ENCODE data around the gene CCIN. TPM values are rescaled to one million over a fixed set of nuclear protein-coding genes. Genes with fewer than 3 reads are reported as not detected.

CCIN gene
- total RNA-seq, 1 experiment from 2014 or later = not detected

- intact Hi-C loops (cut with micrococcal nuclease; ENCODE audit: unreplicated experiment) = no loop called here
- no peaks in the 10 kb centered on the region for H3K36me3 ChIP-seq (ENCODE audit: low read depth)
- no peak overlapping the region for H3K4me3 ChIP-seq
- H3K27ac ChIP-seq = no peak overlapping the region
- no peak overlapping the region for H2AFZ ChIP-seq
- no peaks in the 10 kb centered on the region for H3K9me2 ChIP-seq (ENCODE audit: insufficient read depth)
- no TSS peak for BruUV-seq (replicated peaks)
- ChIA-PET POLR2A (ENCODE audit: unreplicated experiment) (no interaction called here), CTCF (no interaction called here)
- H4K20me1 ChIP-seq (ENCODE audit: insufficient read depth) = no peaks in the 10 kb centered on the region
- H3K27me3 ChIP-seq (ENCODE audit: insufficient read depth, low read depth) = no peaks in the 10 kb centered on the region
- DNase-seq = no peak
- peaks cover 9% of the 10 kb centered on the region for H3F3A ChIP-seq (ENCODE audit: insufficient read depth, low read depth)
- H3K79me2 ChIP-seq (ENCODE audit: low read depth) = no peaks in the 10 kb centered on the region
- TF ChIP-seq CTCF (conservative IDR thresholded peaks at IDR 0.05) = no peak
- no peak for TF ChIP-seq EZH2 (IDR thresholded peaks at IDR 0.05; ENCODE audit: low read depth)
- H3K4me1 ChIP-seq (replicated peaks; ENCODE audit: insufficient read depth) = peaks cover 13% of the 10 kb centered on the region
- no peaks in the 10 kb centered on the region; the same call in 1 of the 2 replicates for H3K9me3 ChIP-seq (ENCODE audit: insufficient read depth, low read depth)
- no peak overlapping the region for H3K4me2 ChIP-seq
These were observed 16.3 kb upstream of the CCIN start for GRCh38 chr9:36152741-36153438.

GRCh38 chr9:36153746-36154145, 15.4 kb upstream of the CCIN start:
- POLR2A ChIA-PET (ENCODE audit: unreplicated experiment) = no interaction called here

GRCh38 chr9:36154331-36154952, 14.7 kb upstream of the CCIN start:
- ChIA-PET CTCF (no interaction called here), POLR2A (ENCODE audit: unreplicated experiment) (no interaction called here)
- peaks cover 5% of the 10 kb centered on the region for H3K4me1 ChIP-seq (replicated peaks; ENCODE audit: insufficient read depth)
- BruUV-seq (replicated peaks) = no TSS peak
- H3K9me2 ChIP-seq (ENCODE audit: insufficient read depth) = no peaks in the 10 kb centered on the region
- H3K27me3 ChIP-seq (ENCODE audit: insufficient read depth, low read depth) = no peaks in the 10 kb centered on the region
- no peaks in the 10 kb centered on the region for H4K20me1 ChIP-seq (ENCODE audit: insufficient read depth)
- H3K36me3 ChIP-seq (ENCODE audit: low read depth) = no peaks in the 10 kb centered on the region
- intact Hi-C loops (cut with micrococcal nuclease; ENCODE audit: unreplicated experiment) = no loop called here
- H3F3A ChIP-seq (ENCODE audit: insufficient read depth, low read depth) = no peaks in the 10 kb centered on the region
- H2AFZ ChIP-seq = no peak overlapping the region
- no peaks in the 10 kb centered on the region for H3K79me2 ChIP-seq (ENCODE audit: low read depth)
- no peak overlapping the region for H3K27ac ChIP-seq
- TF ChIP-seq CTCF (conservative IDR thresholded peaks at IDR 0.05) (no peak), EZH2 (IDR thresholded peaks at IDR 0.05; ENCODE audit: low read depth) (no peak)
- H3K9me3 ChIP-seq (ENCODE audit: insufficient read depth, low read depth) = no peaks in the 10 kb centered on the region; the same call in 1 of the 2 replicates
- H3K4me3 ChIP-seq = no peak overlapping the region
- DNase-seq = peak in 1 of 2 experiments; percentile 40
- no peak overlapping the region for H3K4me2 ChIP-seq

More at GRCh38 chr9:36153746-36154145, 15.4 kb upstream of the CCIN start:
- no peaks in the 10 kb centered on the region; the same call in 1 of the 2 replicates for H3K9me3 ChIP-seq (ENCODE audit: insufficient read depth, low read depth)
- H3K4me1 ChIP-seq (replicated peaks; ENCODE audit: insufficient read depth) = peaks cover 7% of the 10 kb centered on the region
- no TSS peak for BruUV-seq (replicated peaks)
- DNase-seq = no peak
- no peaks in the 10 kb centered on the region for H3K9me2 ChIP-seq (ENCODE audit: insufficient read depth)
- CTCF ChIA-PET = no interaction called here
- H3K36me3 ChIP-seq (ENCODE audit: low read depth) = no peaks in the 10 kb centered on the region
- no peaks in the 10 kb centered on the region for H3K79me2 ChIP-seq (ENCODE audit: low read depth)
- TF ChIP-seq CTCF (conservative IDR thresholded peaks at IDR 0.05) (no peak), EZH2 (IDR thresholded peaks at IDR 0.05; ENCODE audit: low read depth) (no peak)
- H3F3A ChIP-seq (ENCODE audit: insufficient read depth, low read depth) = peaks cover 3% of the 10 kb centered on the region
- no peak overlapping the region for H3K27ac ChIP-seq
- H3K4me2 ChIP-seq = no peak overlapping the region
- H4K20me1 ChIP-seq (ENCODE audit: insufficient read depth) = no peaks in the 10 kb centered on the region
- intact Hi-C loops (cut with micrococcal nuclease; ENCODE audit: unreplicated experiment) = no loop called here
- no peaks in the 10 kb centered on the region for H3K27me3 ChIP-seq (ENCODE audit: insufficient read depth, low read depth)
- H2AFZ ChIP-seq = no peak overlapping the region
- H3K4me3 ChIP-seq = no peak overlapping the region

Data from PC-9 (cell line).